ENCODE results near the gene RAB10. TPM values are rescaled to one million over a fixed set of nuclear protein-coding genes. Genes with fewer than 3 reads are reported as not detected.
A peak's percentile ranks its signal among the peaks of the same experiment; 100 is the strongest.

Gene RAB10
- total and polyA plus RNA-seq, 2 of the 13 experiments (the other 11 are each of a cell fraction or from before 2014, with no cell fraction given) = 48.2 to 120 TPM

GRCh38 chr2:26058390-26058789 is 24.5 kb downstream of the RAB10 start (continued):
- TF ChIP-seq HNRNPLL (IDR thresholded peaks at IDR 0.05; ENCODE audit: low read depth, low read length, poor library complexity, severe bottlenecking) = no peak
- TF ChIP-seq TOPORS (CRISPR knock-in tag; IDR thresholded peaks at IDR 0.05) = no peak
- TF ChIP-seq RNF2 (conservative IDR thresholded peaks at IDR 0.05; ENCODE audit: low read depth) = no peak
- TF ChIP-seq KAT7 (CRISPR knock-in tag; IDR thresholded peaks at IDR 0.05; ENCODE audit: borderline replicate concordance) = no peak
- TF ChIP-seq KLF13 (CRISPR knock-in tag; IDR thresholded peaks at IDR 0.05) = no peak
- no peak for TF ChIP-seq ZFP41 (CRISPR knock-in tag; IDR thresholded peaks at IDR 0.05; ENCODE audit: borderline replicate concordance)
- TF ChIP-seq ESRRA (CRISPR knock-in tag; IDR thresholded peaks at IDR 0.05; ENCODE audit: low read depth) = no peak
- TF ChIP-seq GABPB1 (CRISPR knock-in tag; IDR thresholded peaks at IDR 0.05) = no peak
- TF ChIP-seq ZNF432 (CRISPR knock-in tag; IDR thresholded peaks at IDR 0.05; ENCODE audit: borderline replicate concordance) = no peak
- TF ChIP-seq ZBTB25 (CRISPR knock-in tag; IDR thresholded peaks at IDR 0.05) = no peak
- TF ChIP-seq TFDP2 (CRISPR knock-in tag; IDR thresholded peaks at IDR 0.05) = no peak
- TF ChIP-seq PAX8 (CRISPR knock-in tag; IDR thresholded peaks at IDR 0.05; ENCODE audit: borderline replicate concordance) = no peak
- TF ChIP-seq GATAD1 (CRISPR knock-in tag; IDR thresholded peaks at IDR 0.05) = no peak
- TF ChIP-seq MAFF (IDR thresholded peaks at IDR 0.05; ENCODE audit: low read depth, low read length) = no peak
- TF ChIP-seq THAP8 (CRISPR knock-in tag; IDR thresholded peaks at IDR 0.05; ENCODE audit: borderline replicate concordance) = no peak
- no peak for TF ChIP-seq ZNF740 (CRISPR knock-in tag; IDR thresholded peaks at IDR 0.05)
- TF ChIP-seq AKNA (CRISPR knock-in tag; IDR thresholded peaks at IDR 0.05; ENCODE audit: borderline replicate concordance) = no peak
- no peak for TF ChIP-seq BCL3 (CRISPR knock-in tag; IDR thresholded peaks at IDR 0.05)
- no peak for TF ChIP-seq MEF2D (CRISPR knock-in tag; IDR thresholded peaks at IDR 0.05)
- TF ChIP-seq BHLHE40 (IDR thresholded peaks at IDR 0.05; ENCODE audit: low read length) = no peak
- TF ChIP-seq ELF3 (CRISPR knock-in tag; IDR thresholded peaks at IDR 0.05) = 0 out of 2 replicates have a peak, but pooled peaks have one; percentile 16
- peak; percentile 66 for TF ChIP-seq FOXO1 (CRISPR knock-in tag; IDR thresholded peaks at IDR 0.05)

All from HepG2 (cell line).